Measurements from ENCODE around the gene MS4A14. TPM values are rescaled to one million over a fixed set of nuclear protein-coding genes. Genes with fewer than 3 reads are reported as not detected.

The MS4A14 gene
- total and polyA plus RNA-seq, 9 of the 15 experiments (the other 6 are each of a cell fraction or from before 2014, with no cell fraction given) = not detected

- no peak for TF ChIP-seq CHD7 (IDR thresholded peaks at IDR 0.05; ENCODE audit: low read depth, low read length)
These were observed at the start of gene MS4A14 (continued) for GRCh38 chr11:60396382-60396781.

Data from K562 (cell line).